ENCODE results near the gene ERMN. TPM values are rescaled to one million over a fixed set of nuclear protein-coding genes. Genes with fewer than 3 reads are reported as not detected.

Gene ERMN
- total RNA-seq, 4 donors from 2014 or later: 0.14 to 0.64 TPM; not detected in 2

DNA sequence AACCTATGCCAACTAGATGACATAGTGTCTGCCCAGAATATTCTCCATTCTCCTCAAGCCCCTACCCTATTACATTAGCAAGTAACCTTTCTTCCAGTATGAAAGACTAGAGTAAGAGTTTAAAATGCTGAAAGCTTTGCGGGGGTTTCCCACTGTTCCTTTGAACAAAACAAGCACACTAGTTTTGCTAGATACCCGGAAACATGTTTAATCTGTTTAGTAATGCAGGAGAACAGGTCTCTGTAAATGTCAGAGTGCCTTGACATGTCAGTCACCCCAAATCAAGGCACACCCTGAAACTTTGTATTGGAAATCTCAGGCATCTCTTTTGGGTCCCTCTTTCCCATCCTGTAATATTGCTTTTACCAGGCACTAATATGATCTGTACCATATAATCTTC, 56.6 kb downstream of the ERMN start:
- H3K36me3 ChIP-seq: no peaks in the 10 kb centered on the region
- no peaks in the 10 kb centered on the region for H3K27me3 ChIP-seq
- no peak for DNase-seq
- peaks cover 0 to 4% (median under 1%) of the 10 kb centered on the region in 4 donors for H3K4me1 ChIP-seq
- TF ChIP-seq POLR2A (IDR thresholded peaks at IDR 0.05) (no peak), CTCF (IDR thresholded peaks at IDR 0.05) (no peak), EP300 (IDR thresholded peaks at IDR 0.05; ENCODE audit: low read depth) (no peak), POLR2AphosphoS5 (IDR thresholded peaks at IDR 0.05) (no peak)
- no peak overlapping the region for H3K4me3 ChIP-seq
- WGBS, 2 donors (ENCODE audit: low coverage in 1 of 2): 90 to 92% methylated on average over 2 of the region's 2 CpGs
- in situ Hi-C loops (cut with MboI; ENCODE audit: low pct_ligation_motif_present in 1 of 4, low pct_unique_long_range_greater_than_20kb in 1 of 4, low sequenced_read_pairs in 3 of 4) (no loop called here), intact Hi-C loops (cut with DNase I; ENCODE audit: low total_unique reads) (no loop called here)
- H3K9me3 ChIP-seq: no peaks in the 10 kb centered on the region
- no peak overlapping the region for H3K27ac ChIP-seq

Other genes with a start within 250 kb of the ERMN start
- 10 to 100 TPM in 3 of 4 donors, 1 to 10 TPM in 1; 7.5 to 34.0 (median 14.0) TPM for gene GALNT5, start 68.1 kb downstream of the ERMN start, total RNA-seq
- gene CYTIP, start 118.3 kb upstream of the ERMN start, total RNA-seq: 10 to 100 TPM in 1 of 4 donors, 1 to 10 TPM in 3; 4.6 to 25.1 (median 5.8) TPM